H4 (cell line): ENCODE measurements around the gene USP22. TPM values are rescaled to one million over a fixed set of nuclear protein-coding genes. Genes with fewer than 3 reads are reported as not detected.
A peak's percentile ranks its signal among the peaks of the same experiment; 100 is the strongest.

Source experiments
- DNase-seq: peaks from one replicate; pipeline ENCODE4 v3.0.0-alpha.2; 2015; ENCODE audit warnings: low spot score
- total RNA-seq: library from RNA; depleted of rRNA; stranded (reverse); fragments of >200 nt; shearing (Covaris generic); gene quantifications from 2 replicates; pipeline ENCODE4 v1.2.3, GENCODE V29; 2014

The USP22 gene
- total RNA-seq, 1 experiment from 2014 or later = 179 TPM

- DNase-seq = no peak
Observed at GRCh38 chr17:21002309-21003006, 40.4 kb downstream of the USP22 start.

GRCh38 chr17:21001813-21002221 is 41.0 kb downstream of the USP22 start:
- no peak for DNase-seq

GRCh38 chr17:21001111-21001812 is 41.5 kb downstream of the USP22 start:
- DNase-seq = no peak

- DNase-seq = no peak
Observed at GRCh38 chr17:20999841-21000532, 42.8 kb downstream of the USP22 start.

GRCh38 chr17:20999044-20999573 is 43.7 kb downstream of the USP22 start:
- no peak for DNase-seq

- DNase-seq = no peak
Observed at GRCh38 chr17:20998571-20999043, 44.2 kb downstream of the USP22 start.

- no peak for DNase-seq
Observed at GRCh38 chr17:20997711-20998570, 44.9 kb downstream of the USP22 start.

GRCh38 chr17:20996724-20997615 is 45.8 kb downstream of the USP22 start:
- DNase-seq = no peak

- no peak for DNase-seq
Observed at GRCh38 chr17:20995873-20996723, 46.7 kb downstream of the USP22 start.

- DNase-seq = no peak
Observed at GRCh38 chr17:20995164-20995872, 47.5 kb downstream of the USP22 start.

- DNase-seq = no peak
Observed at GRCh38 chr17:20994779-20995149, 48.0 kb downstream of the USP22 start.

- DNase-seq = no peak
Observed at GRCh38 chr17:20993863-20994778, 48.7 kb downstream of the USP22 start.

- DNase-seq = peak; percentile 61
Observed at GRCh38 chr17:20992987-20993862, 49.6 kb downstream of the USP22 start.

- DNase-seq = no peak
Observed at GRCh38 chr17:20992416-20992815, 50.4 kb downstream of the USP22 start.

- DNase-seq = no peak
Observed at GRCh38 chr17:20991276-20992037, 51.4 kb downstream of the USP22 start.
